Common myeloid progenitor, CD34-positive (primary cell): Measurements from ENCODE around the gene CDK5.

Source experiments
- CTCF ChIA-PET: fragments of 350-600 bp; sonication (Branson Sonifier 250); formaldehyde crosslinking; loops from one replicate; lab custom pipeline; 2021; ENCODE audit warnings: antibody characterized with exemption; lab: Charles Lee
- POLR2A ChIA-PET: fragments of 350-600 bp; sonication (Branson Sonifier 250); formaldehyde crosslinking; loops from one replicate; lab custom pipeline; 2021; ENCODE audit warnings: antibody characterized with exemption; lab: Charles Lee
- DNase-seq, 3 donors: peaks; one replicate each; pipeline versions ENCODE4 v3.0.0 to v3.0.0-alpha.2; 2013
- H3K27ac ChIP-seq, 2 experiments: 1 replicate in 1 of 2; 2 replicates in 1 of 2; pipeline ENCODE4 v1.7.0; 2013; ENCODE audit warnings: inconsistent platforms in 2 of 2, low read length in 2 of 2, mild to moderate bottlenecking in 2 of 2, low read depth in 1 of 2, moderate library complexity in 1 of 2; ENCODE audit not compliant: severe bottlenecking in 2 of 2, insufficient read depth in 1 of 2, poor library complexity in 1 of 2
- H3K27me3 ChIP-seq, 5 experiments: replicated peaks in 2 of 5; 1 replicate in 3 of 5; 2 replicates in 2 of 5; pipeline versions ENCODE4 v1.6.1 to v1.7.0; 2013; ENCODE audit warnings: low read length in 4 of 5, mild to moderate bottlenecking in 2 of 5, moderate library complexity in 2 of 5, inconsistent platforms in 1 of 5; ENCODE audit not compliant: insufficient read depth in 5 of 5, control insufficient read depth in 4 of 5
- H3K36me3 ChIP-seq, 4 experiments: 1 replicate in 2 of 4; 2 replicates in 2 of 4; pipeline versions ENCODE4 v1.6.1 to v1.7.0; 2013; ENCODE audit warnings: low read length in 3 of 4, control low read depth in 1 of 4, mild to moderate bottlenecking in 1 of 4; ENCODE audit not compliant: control insufficient read depth in 4 of 4, insufficient read depth in 4 of 4
- H3K4me1 ChIP-seq, 4 experiments: 1 replicate in 3 of 4; 2 replicates in 1 of 4; pipeline versions ENCODE4 v1.6.1 to v1.7.1; 2013; ENCODE audit warnings: low read length in 3 of 4, mild to moderate bottlenecking in 3 of 4, control low read depth in 1 of 4, inconsistent platforms in 1 of 4, moderate library complexity in 1 of 4; ENCODE audit not compliant: control insufficient read depth in 4 of 4, insufficient read depth in 4 of 4; ENCODE audit errors: control extremely low read depth in 1 of 4
- H3K4me3 ChIP-seq, 7 experiments: 1 replicate in 4 of 7; 2 replicates in 3 of 7; pipeline versions ENCODE4 v1.5.1 to v1.7.0; 2013; ENCODE audit warnings: mild to moderate bottlenecking in 7 of 7, low read length in 6 of 7, moderate library complexity in 6 of 7, inconsistent platforms in 2 of 7, low read depth in 2 of 7, control low read depth in 1 of 7; ENCODE audit not compliant: insufficient read depth in 4 of 7, control insufficient read depth in 1 of 7; ENCODE audit errors: extremely low read depth in 1 of 7
- H3K9me3 ChIP-seq, 5 experiments: 1 replicate in 4 of 5; 2 replicates in 1 of 5; pipeline versions ENCODE4 v1.6.1 to v1.7.1; 2013; ENCODE audit warnings: low read length in 4 of 5, mild to moderate bottlenecking in 2 of 5, inconsistent platforms in 1 of 5, low read depth in 1 of 5, moderate library complexity in 1 of 5; ENCODE audit not compliant: control insufficient read depth in 4 of 5, insufficient read depth in 2 of 5; ENCODE audit errors: control extremely low read depth in 1 of 5
- WGBS: methylation state at CpG from one replicate; pipeline ENCODE4 v1.1.5; 2013; ENCODE audit not compliant: insufficient coverage; 5-methylcytosine and 5-hydroxymethylcytosine counted together

CDK5 gene

DNA sequence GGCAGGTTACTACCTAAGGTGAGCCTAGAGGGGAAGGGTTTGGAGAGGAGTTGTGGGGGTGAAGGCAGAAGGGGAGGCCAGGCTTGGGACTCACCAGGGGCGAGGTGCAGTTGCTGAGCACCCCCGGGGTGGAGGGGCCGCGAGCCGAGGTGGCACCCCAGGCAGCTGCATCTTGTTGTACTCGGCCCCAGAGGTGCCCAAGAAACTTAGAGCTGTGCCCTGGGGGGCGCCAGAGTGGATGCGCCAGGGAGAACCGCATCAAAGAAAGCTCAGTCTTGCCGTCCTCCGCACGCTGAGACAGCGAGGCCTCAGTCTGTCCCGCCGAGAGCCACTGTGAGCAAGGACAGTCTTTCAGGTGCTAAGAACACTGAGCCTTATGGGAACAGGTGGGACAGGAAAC lies 40.8 kb downstream of the CDK5 start:
- POLR2A ChIA-PET: interaction anchor here (0.6 to 1.8 kb wide), 2 partner anchors 11 to 558 kb away, joined by 3 to 4 read pairs; partner anchors contain the start of gene ABCB8
- WGBS: 93% methylated on average over 15 of the region's 15 CpGs
- Histone ChIP-seq H3K36me3 (no peaks in the 10 kb centered on the region), H3K4me1 (peaks cover 0 to 47% (median 34%) of the 10 kb centered on the region in 4 experiments), H3K9me3 (no peaks in the 10 kb centered on the region), H3K4me3 (no peak overlapping the region), H3K27me3 (peaks cover 5 to 44% (median 15%) of the 10 kb centered on the region in 5 experiments), H3K27ac (no peak overlapping the region)
- DNase-seq: no peak
- CTCF ChIA-PET: interaction anchor here (1.0 to 4.2 kb wide), 13 partner anchors 10 to 94 kb away, joined by 3 to 39 read pairs (median 5); partner anchors contain the start of gene ABCB8

DNA sequence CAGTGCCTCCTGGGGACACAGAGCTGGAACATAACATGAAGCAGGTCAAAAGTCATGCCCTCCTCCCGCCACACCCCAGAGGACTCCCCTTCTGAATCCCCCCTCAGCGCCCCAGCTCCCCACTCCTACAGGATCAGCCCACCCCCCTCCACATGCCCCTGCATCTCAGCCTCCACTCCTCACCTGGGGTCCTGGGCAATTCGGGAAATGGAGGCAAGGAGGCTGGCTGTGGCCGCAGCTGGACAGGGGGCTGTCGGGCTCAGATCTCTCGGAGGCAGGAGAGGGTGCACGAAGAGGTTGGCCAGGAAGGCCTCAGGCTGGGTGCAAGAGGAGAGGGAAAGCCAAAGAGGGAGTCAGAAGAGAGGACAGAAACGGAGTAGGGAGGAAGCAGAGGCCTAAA lies 41.2 kb downstream of the CDK5 start:
- 93% methylated on average over 5 of the region's 8 CpGs for WGBS
- Histone ChIP-seq H3K36me3 (no peaks in the 10 kb centered on the region), H3K4me1 (peaks cover 0 to 47% (median 34%) of the 10 kb centered on the region in 4 experiments), H3K27me3 (peaks cover 5 to 44% (median 15%) of the 10 kb centered on the region in 5 experiments), H3K27ac (no peak overlapping the region), H3K9me3 (no peaks in the 10 kb centered on the region), H3K4me3 (no peak overlapping the region)
- DNase-seq: no peak
- POLR2A ChIA-PET: no interaction called here
- CTCF ChIA-PET: interaction anchor here (1.3 to 4.2 kb wide), 8 partner anchors 11 to 94 kb away, joined by 4 to 39 read pairs (median 7); partner anchors contain the start of gene ABCB8

DNA sequence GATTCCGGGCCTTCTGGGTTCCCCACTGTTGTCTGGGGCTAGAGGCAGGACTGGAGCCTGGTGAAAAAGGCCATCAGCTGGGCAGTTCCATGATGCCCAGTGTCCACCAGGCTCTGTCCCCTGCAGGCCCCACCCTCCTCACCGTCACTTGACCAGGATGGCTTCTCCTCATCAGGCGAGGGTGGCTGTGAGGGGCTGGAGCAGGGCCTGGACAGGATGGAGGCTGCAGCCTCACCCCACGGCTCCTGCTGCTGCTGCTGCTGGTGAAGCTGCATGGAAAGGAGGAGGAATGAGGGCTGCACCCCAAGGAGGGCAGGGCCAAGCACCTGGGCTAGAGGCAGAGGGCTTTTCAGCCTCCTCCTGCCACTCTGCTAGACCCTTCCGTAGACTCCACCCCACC lies 41.7 kb downstream of the CDK5 start:
- Histone ChIP-seq H3K4me3 (no peak overlapping the region), H3K27me3 (peaks cover 5 to 42% (median 15%) of the 10 kb centered on the region in 5 experiments), H3K4me1 (peaks cover 0 to 47% (median 36%) of the 10 kb centered on the region in 4 experiments), H3K27ac (no peak overlapping the region), H3K9me3 (no peaks in the 10 kb centered on the region), H3K36me3 (no peaks in the 10 kb centered on the region)
- 98% methylated on average over 5 of the region's 5 CpGs for WGBS
- no peak for DNase-seq
- POLR2A ChIA-PET: no interaction called here
- CTCF ChIA-PET: interaction anchor here (1.3 to 4.2 kb wide), 5 partner anchors 10 to 95 kb away, joined by 4 to 19 read pairs (median 4); no protein-coding TSS in a partner anchor

DNA sequence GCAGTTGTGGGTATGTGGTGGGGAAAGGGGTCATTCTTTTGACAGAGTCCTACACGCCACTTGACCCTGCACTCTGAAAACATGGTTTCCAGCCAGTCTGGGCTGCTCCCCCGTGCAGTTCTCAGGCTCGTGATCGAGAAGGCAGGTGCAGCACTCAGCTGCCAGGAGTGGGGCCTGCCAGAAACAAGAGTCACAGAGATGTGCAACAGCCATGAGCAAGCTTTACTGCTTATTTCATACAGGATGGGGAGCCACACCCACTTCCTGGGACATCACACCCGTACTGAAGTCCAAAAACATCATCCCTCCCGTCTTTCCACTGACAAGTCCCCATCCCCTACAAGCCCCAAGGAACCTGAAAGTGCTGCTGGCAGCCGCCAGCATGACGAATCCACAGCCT lies 42.7 kb downstream of the CDK5 start:
- 89% methylated on average over 8 of the region's 8 CpGs for WGBS
- H3K4me3 ChIP-seq: no peak overlapping the region
- H3K27ac ChIP-seq: no peak overlapping the region
- peaks cover 0 to 56% (median 46%) of the 10 kb centered on the region in 4 experiments for H3K4me1 ChIP-seq
- ChIA-PET CTCF (interaction anchor here (1.5 to 1.9 kb wide), 3 partner anchors 9 to 97 kb away, joined by 4 to 6 read pairs (median 5); partner anchors contain the start of gene ATG9B), POLR2A (no interaction called here)
- no peaks in the 10 kb centered on the region for H3K36me3 ChIP-seq
- no peaks in the 10 kb centered on the region for H3K9me3 ChIP-seq
- H3K27me3 ChIP-seq: peaks cover 0 to 42% (median 11%) of the 10 kb centered on the region in 5 experiments
- no peak for DNase-seq

DNA sequence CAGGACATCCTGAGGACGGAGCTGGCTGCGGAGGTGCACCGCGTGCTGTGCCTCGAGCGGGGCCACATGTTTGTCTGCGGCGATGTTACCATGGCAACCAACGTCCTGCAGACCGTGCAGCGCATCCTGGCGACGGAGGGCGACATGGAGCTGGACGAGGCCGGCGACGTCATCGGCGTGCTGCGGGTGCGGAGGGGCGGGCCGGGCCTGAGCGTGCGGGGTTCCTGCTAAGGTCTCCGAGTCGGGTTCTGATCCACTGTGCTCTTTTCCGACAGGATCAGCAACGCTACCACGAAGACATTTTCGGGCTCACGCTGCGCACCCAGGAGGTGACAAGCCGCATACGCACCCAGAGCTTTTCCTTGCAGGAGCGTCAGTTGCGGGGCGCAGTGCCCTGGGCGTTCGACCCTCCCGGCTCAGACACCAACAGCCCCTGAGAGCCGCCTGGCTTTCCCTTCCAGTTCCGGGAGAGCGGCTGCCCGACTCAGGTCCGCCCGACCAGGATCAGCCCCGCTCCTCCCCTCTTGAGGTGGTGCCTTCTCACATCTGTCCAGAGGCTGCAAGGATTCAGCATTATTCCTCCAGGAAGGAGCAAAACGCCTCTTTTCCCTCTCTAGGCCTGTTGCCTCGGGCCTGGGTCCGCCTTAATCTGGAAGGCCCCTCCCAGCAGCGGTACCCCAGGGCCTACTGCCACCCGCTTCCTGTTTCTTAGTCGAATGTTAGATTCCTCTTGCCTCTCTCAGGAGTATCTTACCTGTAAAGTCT lies 43.8 kb downstream of the CDK5 start:
- DNase-seq: peak; percentile 98 to 99 (median 99)
- H3K27ac ChIP-seq: no peak overlapping the region
- ChIA-PET POLR2A (interaction anchor here (0.7 kb wide), 1 partner anchor 74 kb away, joined by 3 read pairs; no protein-coding TSS in a partner anchor), CTCF (interaction anchor here (0.7 to 10.5 kb wide), 10 partner anchors 9 to 98 kb away, joined by 3 to 101 read pairs (median 4); partner anchors contain the start of genes ABCB8, ATG9B and NOS3)
- peaks cover 0 to 51% (median 44%) of the 10 kb centered on the region in 4 experiments for H3K4me1 ChIP-seq
- no peaks in the 10 kb centered on the region for H3K36me3 ChIP-seq
- H3K9me3 ChIP-seq: no peaks in the 10 kb centered on the region
- H3K27me3 ChIP-seq: peaks cover 0 to 37% (median 4%) of the 10 kb centered on the region in 5 experiments
- WGBS: 11% methylated on average over 47 of the region's 55 CpGs
- peak overlapping the region; percentile 10 to 79 (median 53) for H3K4me3 ChIP-seq

DNA sequence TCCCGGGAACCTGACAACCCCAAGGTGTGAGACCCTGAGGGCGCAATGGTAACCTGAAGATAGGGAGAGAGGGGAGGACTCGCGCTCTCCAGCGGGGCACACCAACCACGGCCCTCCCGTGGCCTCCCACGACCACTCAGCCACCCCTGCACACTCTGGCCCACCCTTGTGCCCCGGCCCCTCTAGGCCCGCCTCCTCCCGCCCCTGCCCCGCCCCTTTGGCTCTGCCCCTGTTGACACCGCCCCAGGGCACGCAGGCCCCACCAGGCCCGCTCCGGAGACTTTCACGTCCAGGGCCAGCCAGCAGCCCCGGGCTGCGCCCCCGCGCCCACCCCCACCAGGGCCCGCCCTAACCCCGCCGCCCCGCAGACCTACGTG lies 44.4 kb downstream of the CDK5 start:
- no peak for DNase-seq
- Histone ChIP-seq H3K4me3 (peak overlapping the region in 2 of 7 experiments; percentile 50 to 79), H3K36me3 (no peaks in the 10 kb centered on the region), H3K4me1 (peaks cover 0 to 48% (median 42%) of the 10 kb centered on the region in 4 experiments), H3K27ac (no peak overlapping the region), H3K9me3 (no peaks in the 10 kb centered on the region), H3K27me3 (peaks cover 0 to 33% (median 4%) of the 10 kb centered on the region in 5 experiments)
- CTCF ChIA-PET: interaction anchor here (0.7 to 10.5 kb wide), 11 partner anchors 8 to 99 kb away, joined by 3 to 101 read pairs (median 4); partner anchors contain the start of genes ABCB8, ATG9B and NOS3
- POLR2A ChIA-PET: interaction anchor here (0.7 kb wide), 1 partner anchor 75 kb away, joined by 3 read pairs; no protein-coding TSS in a partner anchor
- WGBS: 5% methylated on average over 13 of the region's 26 CpGs
